ENCODE data around the gene SYCE1L. TPM values are rescaled to one million over a fixed set of nuclear protein-coding genes. Genes with fewer than 3 reads are reported as not detected.

The SYCE1L gene
- total RNA-seq, 1 donor from 2014 or later = 20.0 TPM

GRCh38 chr16:77194295-77195231, 4.6 kb upstream of the SYCE1L start:
- peak overlapping the region; percentile 69 for H3K4me3 Mint-ChIP-seq
- peaks cover 24% of the 10 kb centered on the region for H3K4me1 Mint-ChIP-seq (ENCODE audit: unreplicated experiment)
- H3K27ac Mint-ChIP-seq = peak overlapping the region; percentile 33
- TF ChIP-seq CTCF (conservative IDR thresholded peaks at IDR 0.05) = no peak
- no peaks in the 10 kb centered on the region for H3K27me3 Mint-ChIP-seq
- H3K9me3 Mint-ChIP-seq = no peaks in the 10 kb centered on the region
- no peak for DNase-seq (ENCODE audit: extremely low spot score, unreplicated experiment)
- H3K36me3 Mint-ChIP-seq = peaks cover 40% of the 10 kb centered on the region

- H3K36me3 Mint-ChIP-seq = peaks cover 40% of the 10 kb centered on the region
- H3K4me3 Mint-ChIP-seq = no peak overlapping the region
- H3K9me3 Mint-ChIP-seq = no peaks in the 10 kb centered on the region
- no peak for DNase-seq (ENCODE audit: extremely low spot score, unreplicated experiment)
- H3K4me1 Mint-ChIP-seq (ENCODE audit: unreplicated experiment) = peaks cover 24% of the 10 kb centered on the region
- TF ChIP-seq CTCF (conservative IDR thresholded peaks at IDR 0.05) = no peak
- H3K27me3 Mint-ChIP-seq = no peaks in the 10 kb centered on the region
- H3K27ac Mint-ChIP-seq = no peak overlapping the region
These were observed 3.8 kb upstream of the SYCE1L start for GRCh38 chr16:77195411-77195810.

GRCh38 chr16:77197747-77198146, 1.5 kb upstream of the SYCE1L start:
- Mint-ChIP-seq H3K36me3 (peaks cover 25% of the 10 kb centered on the region), H3K4me1 (ENCODE audit: unreplicated experiment) (peaks cover 10% of the 10 kb centered on the region), H3K27ac (no peak overlapping the region), H3K4me3 (no peak overlapping the region), H3K27me3 (no peaks in the 10 kb centered on the region), H3K9me3 (no peaks in the 10 kb centered on the region)
- TF ChIP-seq CTCF (conservative IDR thresholded peaks at IDR 0.05) = no peak
- no peak for DNase-seq (ENCODE audit: extremely low spot score, unreplicated experiment)

GRCh38 chr16:77206533-77206932, 7.3 kb downstream of the SYCE1L start:
- no peak overlapping the region for H3K4me3 Mint-ChIP-seq
- peaks cover 12% of the 10 kb centered on the region for H3K4me1 Mint-ChIP-seq (ENCODE audit: unreplicated experiment)
- no peak for DNase-seq (ENCODE audit: extremely low spot score, unreplicated experiment)
- H3K36me3 Mint-ChIP-seq = no peaks in the 10 kb centered on the region
- TF ChIP-seq CTCF (conservative IDR thresholded peaks at IDR 0.05) = no peak
- H3K27me3 Mint-ChIP-seq = no peaks in the 10 kb centered on the region
- no peak overlapping the region for H3K27ac Mint-ChIP-seq
- H3K9me3 Mint-ChIP-seq = no peaks in the 10 kb centered on the region

- no peaks in the 10 kb centered on the region for H3K9me3 Mint-ChIP-seq
- H3K4me1 Mint-ChIP-seq (ENCODE audit: unreplicated experiment) = peaks cover 16% of the 10 kb centered on the region
- H3K27ac Mint-ChIP-seq = no peak overlapping the region
- no peaks in the 10 kb centered on the region for H3K36me3 Mint-ChIP-seq
- no peak for TF ChIP-seq CTCF (conservative IDR thresholded peaks at IDR 0.05)
- no peak for DNase-seq (ENCODE audit: extremely low spot score, unreplicated experiment)
- H3K27me3 Mint-ChIP-seq = no peaks in the 10 kb centered on the region
- no peak overlapping the region for H3K4me3 Mint-ChIP-seq
These were observed 7.8 kb downstream of the SYCE1L start for GRCh38 chr16:77207030-77207429.
